AG09319 (cell line): ENCODE results near the gene PIK3C2G.

Source experiments
- DNase-seq: peaks from one replicate; pipeline ENCODE4 v3.0.0-alpha.2; 2010; ENCODE audit warnings: low read depth; ENCODE audit errors: extremely low read depth
- TF ChIP-seq, protein P1 (sequence below): IDR thresholded peaks from 2 replicates; pipeline ENCODE4 v1.5.1; 2011; ENCODE audit warnings: low read depth, mild to moderate bottlenecking, inconsistent platforms, low read length, moderate library complexity

Gene PIK3C2G

DNA sequence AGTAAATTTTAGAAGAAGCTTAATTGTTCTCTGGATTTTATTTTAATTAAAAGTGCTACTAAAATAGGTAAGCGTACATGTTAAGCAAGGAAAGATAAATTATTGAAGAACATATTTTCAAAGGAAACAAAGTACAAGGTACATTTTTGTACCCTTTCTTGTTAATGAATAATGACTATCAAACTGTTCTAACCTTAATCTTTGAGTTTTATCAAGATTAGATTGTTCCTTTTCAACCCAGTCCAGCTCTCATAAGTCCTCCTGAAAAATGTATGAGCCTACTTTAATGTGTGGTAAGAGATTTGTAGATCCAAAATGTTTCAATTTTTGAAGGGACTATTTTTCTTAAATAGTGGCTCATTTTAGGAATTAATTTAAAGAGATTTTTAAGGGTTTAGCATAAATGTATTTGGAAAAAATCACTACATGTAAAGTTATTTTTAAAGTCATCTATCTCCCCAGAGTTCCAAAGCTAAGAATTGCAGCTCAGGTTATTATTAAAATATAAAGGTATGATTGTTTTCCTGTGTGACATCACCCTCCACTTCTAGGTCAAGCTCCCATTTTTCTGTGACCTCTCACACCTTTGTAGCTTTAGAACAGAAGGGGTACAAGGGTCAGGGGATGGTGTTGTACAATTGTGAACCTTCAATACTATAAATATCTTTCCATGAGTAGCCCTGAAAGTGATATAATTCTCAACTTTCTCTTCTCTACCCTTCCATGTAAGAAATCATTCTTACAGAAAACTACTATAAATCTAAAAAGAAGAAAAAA is 1.2 kb upstream of the PIK3C2G start:
- DNase-seq: no peak
- TF ChIP-seq, protein P1, sequence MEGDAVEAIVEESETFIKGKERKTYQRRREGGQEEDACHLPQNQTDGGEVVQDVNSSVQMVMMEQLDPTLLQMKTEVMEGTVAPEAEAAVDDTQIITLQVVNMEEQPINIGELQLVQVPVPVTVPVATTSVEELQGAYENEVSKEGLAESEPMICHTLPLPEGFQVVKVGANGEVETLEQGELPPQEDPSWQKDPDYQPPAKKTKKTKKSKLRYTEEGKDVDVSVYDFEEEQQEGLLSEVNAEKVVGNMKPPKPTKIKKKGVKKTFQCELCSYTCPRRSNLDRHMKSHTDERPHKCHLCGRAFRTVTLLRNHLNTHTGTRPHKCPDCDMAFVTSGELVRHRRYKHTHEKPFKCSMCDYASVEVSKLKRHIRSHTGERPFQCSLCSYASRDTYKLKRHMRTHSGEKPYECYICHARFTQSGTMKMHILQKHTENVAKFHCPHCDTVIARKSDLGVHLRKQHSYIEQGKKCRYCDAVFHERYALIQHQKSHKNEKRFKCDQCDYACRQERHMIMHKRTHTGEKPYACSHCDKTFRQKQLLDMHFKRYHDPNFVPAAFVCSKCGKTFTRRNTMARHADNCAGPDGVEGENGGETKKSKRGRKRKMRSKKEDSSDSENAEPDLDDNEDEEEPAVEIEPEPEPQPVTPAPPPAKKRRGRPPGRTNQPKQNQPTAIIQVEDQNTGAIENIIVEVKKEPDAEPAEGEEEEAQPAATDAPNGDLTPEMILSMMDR: no peak

DNA sequence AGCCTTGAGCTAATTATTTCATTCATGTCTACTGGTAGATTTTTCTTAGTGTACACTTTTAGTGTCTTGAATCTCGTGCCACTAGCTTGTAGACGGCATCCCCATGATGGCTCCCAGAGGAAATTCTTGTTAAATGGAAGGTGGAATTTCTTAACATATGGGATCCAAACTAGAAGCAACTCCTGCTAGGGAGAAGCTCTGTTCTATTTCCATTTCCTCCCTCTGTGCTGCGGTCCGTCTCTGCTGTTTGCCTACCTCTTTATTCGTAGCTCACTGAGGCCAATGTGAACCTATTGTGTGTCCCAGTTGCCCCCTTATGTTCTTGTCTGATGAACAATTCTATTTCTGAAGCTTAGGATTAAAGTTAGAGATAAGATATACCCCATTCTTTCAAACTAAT is 588 bp downstream of the PIK3C2G start:
- no peak for DNase-seq

DNA sequence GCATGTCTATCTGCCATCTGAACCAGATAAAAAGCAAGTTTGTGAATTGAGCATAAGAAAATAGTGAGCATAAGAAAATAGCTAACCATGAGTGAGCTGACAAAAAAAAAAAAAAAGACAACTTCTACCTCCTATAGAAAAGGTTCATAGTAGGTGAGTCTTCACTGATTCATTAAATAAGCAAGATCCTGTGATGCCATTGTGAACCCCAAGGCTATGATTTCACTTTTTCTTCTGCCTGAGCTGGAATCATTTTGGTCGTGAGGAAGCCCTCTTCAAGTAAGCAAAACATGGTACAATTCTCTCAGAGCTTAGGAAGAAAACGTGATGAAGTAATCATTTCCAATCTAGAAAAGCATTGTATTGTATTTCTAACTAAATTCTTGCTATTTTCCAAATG is 1.2 kb downstream of the PIK3C2G start:
- no peak for DNase-seq
- TF ChIP-seq, protein P1: no peak

More for the DNA sequence above, 588 bp downstream of the PIK3C2G start:
- TF ChIP-seq, protein P1: no peak

DNA sequence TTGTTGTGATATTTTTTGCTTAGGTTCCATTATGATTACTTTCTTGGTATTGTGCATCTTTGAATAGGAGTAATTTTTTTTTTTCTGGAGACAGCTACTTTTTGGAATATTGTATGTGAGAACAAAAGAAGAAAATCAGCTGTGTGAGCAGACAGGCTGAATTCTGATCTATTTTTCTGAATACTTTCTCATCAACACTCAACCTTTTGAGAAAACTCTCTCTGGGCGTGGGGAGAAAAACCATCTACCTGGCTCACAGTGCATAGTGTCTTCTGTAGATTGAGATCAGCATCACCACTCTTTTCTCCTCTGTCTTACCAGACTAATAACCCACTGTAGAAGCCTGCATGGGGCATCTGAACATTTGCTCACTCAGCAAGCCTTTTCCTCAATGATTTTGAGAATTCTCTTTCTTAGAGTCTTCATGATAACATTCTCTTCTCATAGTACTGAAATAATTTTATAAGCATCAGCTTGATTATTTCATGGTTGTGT is 3.3 kb downstream of the PIK3C2G start:
- TF ChIP-seq, protein P1: no peak
- DNase-seq: no peak

DNA sequence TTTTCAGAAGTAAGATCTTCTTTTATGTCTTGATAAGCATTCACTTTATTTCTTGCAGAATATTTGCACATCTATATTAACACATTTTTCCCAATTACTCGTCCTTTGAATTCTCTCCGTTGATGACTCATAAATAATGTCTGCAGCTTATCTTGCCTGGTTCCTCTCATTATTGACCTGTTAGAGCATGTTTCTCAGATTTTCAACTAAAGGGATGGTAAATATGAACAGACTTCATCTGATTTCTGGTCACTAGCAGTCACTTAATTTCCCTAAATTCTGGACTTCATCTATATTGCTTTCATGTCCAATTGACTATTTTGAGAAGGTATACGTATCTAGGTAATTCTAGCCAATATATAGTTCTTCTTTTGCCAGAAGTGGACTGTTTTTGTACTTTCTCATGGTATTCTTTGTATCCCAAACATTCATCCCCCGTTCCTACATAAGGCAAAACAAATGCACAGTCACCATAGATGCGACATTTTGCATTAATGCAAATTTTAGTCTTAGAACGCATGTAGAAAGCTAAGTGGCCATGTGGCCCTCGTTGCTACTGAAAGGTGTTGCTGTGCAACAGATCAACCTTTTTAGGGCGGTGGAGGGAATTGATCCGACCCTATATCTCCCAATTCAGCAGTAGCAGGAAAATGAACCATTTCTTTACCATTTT is 6.2 kb downstream of the PIK3C2G start:
- TF ChIP-seq, protein P1: no peak
- no peak for DNase-seq

DNA sequence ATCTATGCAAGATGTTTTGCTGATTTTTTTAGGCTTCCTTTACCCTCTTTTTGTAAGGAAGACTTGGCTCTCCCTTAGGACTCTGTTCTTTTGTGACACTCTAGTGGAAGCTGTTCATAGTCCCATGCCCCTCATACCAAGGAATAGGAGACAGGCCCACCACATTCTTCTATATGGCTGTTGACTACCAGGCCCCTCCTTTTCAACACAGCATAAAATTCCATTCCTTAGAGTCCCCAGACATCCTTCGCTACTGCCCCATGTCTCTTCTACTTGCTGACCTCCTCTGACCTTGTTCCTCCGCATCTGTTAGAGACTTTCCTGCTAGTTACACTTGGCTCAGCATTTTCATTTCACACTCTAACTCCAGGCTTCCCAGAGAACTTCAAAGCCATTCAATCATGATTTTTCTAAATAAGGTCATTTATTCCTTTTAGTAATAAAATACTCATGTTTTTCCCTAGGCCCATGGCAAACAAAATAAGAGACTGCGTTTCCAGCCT is 9.7 kb downstream of the PIK3C2G start:
- TF ChIP-seq, protein P1: no peak
- DNase-seq: no peak

DNA sequence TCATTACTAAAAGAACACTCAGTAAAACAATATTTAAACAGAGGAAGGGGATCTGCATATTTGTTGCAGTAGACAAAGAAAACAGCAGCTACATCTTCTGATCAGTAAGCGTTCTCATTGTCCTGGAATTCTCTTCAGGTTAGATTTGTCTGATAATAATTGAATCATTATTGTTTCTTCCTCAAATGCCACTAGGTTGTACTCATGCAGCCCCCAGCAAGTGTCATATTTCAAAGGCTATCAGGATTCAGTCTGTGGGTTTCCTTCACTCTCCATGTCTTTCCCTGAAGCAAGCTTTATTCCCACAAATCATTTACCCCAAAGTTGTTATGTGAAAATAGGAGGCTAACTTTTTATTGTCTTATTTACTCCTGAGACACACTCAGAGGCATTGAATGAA is 14.7 kb downstream of the PIK3C2G start:
- DNase-seq: no peak
- TF ChIP-seq, protein P1: no peak
